UCSD-AML1 (cell line): ENCODE results near the gene CCND1.

Source experiments
- DNase-seq: peaks from one replicate; lab custom pipeline; 2025; ENCODE audit not compliant: unreplicated experiment; lab: John Stamatoyannopoulos, UW

CCND1 gene

GRCh38 chr11:69640995-69641581, at the start of gene CCND1:
Gene CCND1 (plus strand): TSS chr11:69641156. CDS start chr11:69641314, 158 bp downstream.
- peak; percentile 75 for DNase-seq

GRCh38 chr11:69592986-69593650, 47.8 kb upstream of the CCND1 start:
- DNase-seq: no peak

- no peak for DNase-seq
These were observed 47.1 kb upstream of the CCND1 start for GRCh38 chr11:69593851-69594250.

DNA sequence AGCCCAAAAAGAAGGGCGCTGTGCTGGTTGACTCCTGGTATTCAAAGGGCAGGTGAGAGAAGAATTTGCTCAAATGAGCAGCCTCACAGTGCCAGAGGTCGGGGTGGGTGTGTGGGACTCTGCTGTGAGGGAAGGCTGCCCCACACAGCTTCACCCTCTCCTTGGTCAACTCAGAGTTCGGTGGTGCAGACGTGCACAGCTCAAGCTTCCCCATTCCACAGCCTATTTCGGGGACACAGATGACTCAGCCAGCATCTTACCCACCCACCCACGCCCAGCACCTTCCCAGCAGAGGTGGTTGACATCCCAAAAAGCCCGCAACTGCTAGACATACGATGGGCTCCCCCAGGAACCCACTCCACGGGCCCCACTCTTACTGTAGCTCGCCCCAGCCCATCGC, 46.5 kb upstream of the CCND1 start:
- no peak for DNase-seq

DNA sequence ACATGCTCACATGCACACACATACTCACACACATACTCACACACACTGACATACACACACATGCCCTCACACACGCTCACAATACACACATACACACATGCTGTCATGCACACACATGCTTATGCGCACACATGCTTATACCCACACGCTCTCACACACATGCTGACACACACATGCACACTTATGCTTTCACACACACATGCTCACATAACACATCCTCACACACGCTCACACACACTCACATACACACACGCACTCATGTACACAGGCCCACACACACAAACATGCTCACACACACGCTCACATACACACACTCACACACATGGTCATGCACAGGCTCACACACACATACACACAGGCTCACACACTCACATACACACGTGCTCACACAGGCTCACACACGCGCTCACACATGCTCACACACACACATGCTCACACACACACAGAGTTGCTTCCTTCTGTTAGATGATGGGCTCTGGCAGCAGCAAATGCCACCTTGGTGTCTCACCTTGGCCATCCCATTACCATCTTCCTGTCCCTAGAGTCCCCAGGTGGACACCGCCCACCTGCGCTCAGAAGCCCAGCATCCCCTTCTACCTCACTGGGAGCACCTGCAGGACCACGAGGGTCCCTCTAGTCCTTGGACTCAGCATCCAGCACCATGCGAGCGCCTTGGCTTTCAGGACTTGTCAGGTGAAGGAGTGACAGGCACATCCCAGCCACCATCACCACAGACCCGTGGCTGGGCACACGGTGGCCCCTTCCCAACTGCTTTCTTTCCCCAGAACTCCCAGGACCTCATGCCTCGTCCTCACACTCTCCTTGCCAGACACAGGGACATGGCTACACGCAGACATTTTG, 44.9 kb upstream of the CCND1 start:
- DNase-seq: no peak

GRCh38 chr11:69598147-69598546, 42.8 kb upstream of the CCND1 start:
- peak; percentile 53 for DNase-seq

GRCh38 chr11:69599502-69599901, 41.5 kb upstream of the CCND1 start:
- DNase-seq: no peak

- DNase-seq: no peak
These were observed 41.0 kb upstream of the CCND1 start for GRCh38 chr11:69600001-69600400.

GRCh38 chr11:69601011-69601975, 39.7 kb upstream of the CCND1 start:
- DNase-seq: no peak

DNA sequence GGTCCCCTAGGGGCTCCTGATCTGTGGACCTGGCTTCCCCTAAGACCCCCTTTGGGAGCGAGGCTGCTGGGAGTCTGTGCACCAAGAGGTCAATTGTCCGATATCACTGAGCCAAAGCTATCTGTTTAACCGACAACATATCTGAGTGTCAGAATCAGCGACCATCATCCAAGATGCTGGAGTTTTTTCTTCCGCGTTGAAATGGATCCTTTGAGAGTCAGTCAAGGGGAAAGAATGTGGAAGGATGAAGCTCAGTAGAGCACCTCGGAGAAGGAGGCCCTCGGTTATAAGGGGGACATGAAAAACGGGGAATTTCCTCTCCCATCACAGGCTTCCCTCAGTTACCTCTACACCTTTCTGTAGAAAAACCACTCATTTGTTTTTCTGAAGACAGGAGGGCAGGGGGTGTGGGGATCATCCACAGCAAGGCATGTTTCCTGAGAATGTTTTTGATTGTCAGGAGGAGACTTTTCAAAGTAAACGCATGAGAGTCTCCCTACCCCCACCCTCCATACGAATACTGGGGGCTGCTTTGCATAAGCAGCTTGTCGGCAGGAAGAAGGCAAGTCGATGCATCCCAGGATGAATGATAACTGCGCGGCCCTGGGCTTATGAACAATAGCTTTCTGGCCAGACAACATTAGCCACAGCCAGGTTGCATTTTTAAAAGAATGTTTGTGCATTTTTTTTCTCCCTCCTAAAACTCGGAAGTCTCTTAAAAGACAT, 37.7 kb upstream of the CCND1 start:
- no peak for DNase-seq

DNA sequence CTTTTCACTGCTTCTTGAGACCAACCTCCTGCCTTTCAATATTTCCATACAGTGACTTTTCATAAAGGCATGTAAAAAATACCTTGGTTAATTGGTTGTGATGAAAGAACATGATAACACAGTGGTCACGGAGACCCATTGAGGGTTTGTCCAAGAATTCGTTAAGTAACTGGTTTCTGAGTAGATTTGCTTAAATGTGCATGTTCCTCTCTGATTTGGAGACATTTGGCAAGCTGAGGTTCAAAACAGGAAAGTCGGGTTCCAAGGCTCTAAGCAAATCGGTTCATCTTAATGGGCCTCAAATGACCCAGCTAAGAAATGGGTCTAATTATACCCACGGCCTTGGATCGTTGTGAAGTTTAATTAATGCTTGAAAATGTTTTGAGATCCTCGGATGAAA, 36.9 kb upstream of the CCND1 start:
- no peak for DNase-seq

GRCh38 chr11:69605737-69606526, 35.0 kb upstream of the CCND1 start:
- DNase-seq: no peak

- no peak for DNase-seq
These were observed 31.6 kb upstream of the CCND1 start for GRCh38 chr11:69609351-69609750.

- no peak for DNase-seq
These were observed 29.1 kb upstream of the CCND1 start for GRCh38 chr11:69611548-69612526.

DNA sequence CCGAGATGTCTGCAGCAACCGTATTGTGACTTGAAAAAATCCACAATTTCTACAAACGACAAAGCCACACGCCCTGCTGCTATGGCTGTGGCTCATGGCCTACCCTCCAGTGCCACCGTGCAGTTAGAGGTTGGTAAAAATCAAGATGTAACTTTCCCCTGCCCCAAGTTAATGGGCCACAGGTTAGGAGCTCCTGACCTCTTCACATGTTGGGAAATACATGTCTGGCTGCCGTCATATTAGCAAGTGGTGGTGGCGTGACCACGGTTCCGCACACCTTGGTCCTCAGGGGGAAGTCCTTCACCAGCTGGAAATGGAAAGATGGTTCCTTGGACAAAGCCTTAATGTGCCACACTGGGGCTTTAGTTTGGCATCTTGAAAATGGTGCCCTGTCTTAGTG, 27.4 kb upstream of the CCND1 start:
- DNase-seq: no peak

DNA sequence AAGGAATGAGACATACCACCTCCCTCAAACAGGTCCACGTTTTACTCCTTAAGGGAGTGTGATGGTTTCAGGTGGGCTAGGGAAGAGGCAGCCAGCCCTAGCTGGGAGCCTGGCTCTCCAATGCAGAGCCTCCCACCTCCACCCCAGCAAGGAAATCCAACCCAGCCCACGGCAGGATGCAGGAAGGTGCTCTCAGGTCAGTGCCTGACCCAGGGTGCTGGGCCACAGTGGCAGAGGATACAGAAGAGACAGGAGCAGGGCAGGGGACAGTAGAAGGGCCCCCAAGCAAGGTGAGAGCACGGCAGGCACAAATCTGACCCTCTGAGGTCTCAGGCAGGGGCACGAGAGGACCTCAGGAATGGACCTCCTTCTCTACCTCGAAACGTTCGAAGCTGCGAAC, 26.9 kb upstream of the CCND1 start:
- DNase-seq: no peak

- no peak for DNase-seq
These were observed 25.2 kb upstream of the CCND1 start for GRCh38 chr11:69615545-69616278.

- DNase-seq: no peak
These were observed 23.7 kb upstream of the CCND1 start for GRCh38 chr11:69617220-69617619.
